HepG2 (cell line): Measurements from ENCODE around the gene SLC25A11. TPM values are rescaled to one million over a fixed set of nuclear protein-coding genes. Genes with fewer than 3 reads are reported as not detected.

Experiments
- EEA1 ChIP-seq: sonication (generic); formaldehyde crosslinking; IDR thresholded peaks from 2 replicates; pipeline ENCODE4 v1.5.1; 2020; ENCODE audit warnings: mild to moderate bottlenecking, missing genetic modification reagents, borderline replicate concordance
- ETV6 ChIP-seq: sonication (generic); formaldehyde crosslinking; conservative IDR thresholded peaks from 2 replicates; pipeline ENCODE4 v1.4.0; 2020; ENCODE audit warnings: missing genetic modification reagents
- HDAC1 ChIP-seq: sonication (generic); formaldehyde crosslinking; IDR thresholded peaks from 2 replicates; pipeline ENCODE4 v1.5.1; 2020; ENCODE audit warnings: mild to moderate bottlenecking, missing genetic modification reagents
- SYNCRIP ChIP-seq: fragments of 200-400 bp; formaldehyde crosslinking; IDR thresholded peaks from 2 replicates; pipeline ENCODE4 v1.6.1; 2018; ENCODE audit warnings: mild to moderate bottlenecking, low read depth, low read length; ENCODE audit not compliant: insufficient read depth
- TEAD2 ChIP-seq: sonication (generic); formaldehyde crosslinking; IDR thresholded peaks from 2 replicates; pipeline ENCODE4 v1.9.0; 2021; ENCODE audit warnings: missing genetic modification reagents
- ZMYM3 ChIP-seq: sonication (generic); formaldehyde crosslinking; IDR thresholded peaks from 2 replicates; pipeline ENCODE4 v1.5.1; 2020; ENCODE audit warnings: mild to moderate bottlenecking, missing genetic modification reagents
- ZNF205 ChIP-seq: IDR thresholded peaks from 2 replicates; pipeline ENCODE4 v1.6.1; 2018; ENCODE audit warnings: missing biosample characterization, missing genetic modification reagents
- ZNF225 ChIP-seq: sonication (generic); formaldehyde crosslinking; IDR thresholded peaks from 2 replicates; pipeline ENCODE4 v1.4.0; 2020; ENCODE audit warnings: mild to moderate bottlenecking, missing genetic modification reagents
- ZNF451 ChIP-seq: sonication (generic); formaldehyde crosslinking; IDR thresholded peaks from 2 replicates; pipeline ENCODE4 v1.5.0; 2020; ENCODE audit warnings: mild to moderate bottlenecking, missing genetic modification reagents
- ZNF510 ChIP-seq: sonication (generic); formaldehyde crosslinking; IDR thresholded peaks from 2 replicates; pipeline ENCODE4 v1.4.0; 2020; ENCODE audit warnings: low read depth, mild to moderate bottlenecking, missing genetic modification reagents
- ZNF550 ChIP-seq: sonication (generic); formaldehyde crosslinking; IDR thresholded peaks from 2 replicates; pipeline ENCODE4 v1.4.0; 2020; ENCODE audit warnings: mild to moderate bottlenecking, missing genetic modification reagents, borderline replicate concordance
- ZNF564 ChIP-seq: sonication (generic); formaldehyde crosslinking; IDR thresholded peaks from 2 replicates; pipeline ENCODE4 v1.8.1; 2023; ENCODE audit warnings: mild to moderate bottlenecking, missing genetic modification reagents
- ZNF577 ChIP-seq: sonication (generic); formaldehyde crosslinking; IDR thresholded peaks from 2 replicates; pipeline ENCODE4 v1.4.0; 2020; ENCODE audit warnings: mild to moderate bottlenecking, low read depth, missing genetic modification reagents, borderline replicate concordance
- ZNF773 ChIP-seq: sonication (generic); formaldehyde crosslinking; IDR thresholded peaks from 2 replicates; pipeline ENCODE4 v1.4.0; 2020; ENCODE audit warnings: missing genetic modification reagents, borderline replicate concordance
- ZNF776 ChIP-seq: sonication (generic); formaldehyde crosslinking; IDR thresholded peaks from 2 replicates; pipeline ENCODE4 v1.4.0; 2020; ENCODE audit warnings: mild to moderate bottlenecking, missing genetic modification reagents
- ZNF781 ChIP-seq: sonication (generic); formaldehyde crosslinking; IDR thresholded peaks from 2 replicates; pipeline ENCODE4 v1.5.1; 2020; ENCODE audit warnings: borderline replicate concordance, mild to moderate bottlenecking, missing genetic modification reagents; ENCODE audit errors: not compliant biosample characterization
- ZZZ3 ChIP-seq: sonication (generic); formaldehyde crosslinking; IDR thresholded peaks from 2 replicates; pipeline ENCODE4 v1.4.0; 2020; ENCODE audit warnings: missing genetic modification reagents, mild to moderate bottlenecking, borderline replicate concordance
- polyA plus RNA-seq, 8 experiments: library from polyadenylated mRNA; depleted of rRNA in 3 of 8; stranded (reverse) in 7 of 8; unstranded in 1 of 8; fragments of >200 nt; fragmentation: Illumina TruSeq in 4 of 8; extraction: Trizol in 4 of 8; gene quantifications; 2 replicates each; pipeline versions ENCODE4 v1.2.1 to v1.2.3, GENCODE V29; 2011 to 2016; ENCODE audit warnings: low read depth in 4 of 8, missing spikeins in 1 of 8, mixed read lengths in 1 of 8; ENCODE audit not compliant: insufficient read depth in 1 of 8
- total RNA-seq, 5 experiments: library from RNA; depleted of rRNA; stranded (reverse); fragments of >200 nt; fragmentation: Illumina TruSeq; extraction: Trizol; gene quantifications; 2 replicates each; pipeline ENCODE4 v1.2.3, GENCODE V29; 2016; ENCODE audit warnings: low read depth in 1 of 5
- TF ChIP-seq, protein P1 (sequence below): sonication (generic); formaldehyde crosslinking; IDR thresholded peaks from 2 replicates; pipeline ENCODE4 v1.5.1; 2020; ENCODE audit warnings: missing genetic modification reagents, mild to moderate bottlenecking, borderline replicate concordance
- TF ChIP-seq, protein P2 (sequence below): sonication (generic); formaldehyde crosslinking; IDR thresholded peaks from 2 replicates; pipeline ENCODE4 v1.4.0; 2020; ENCODE audit warnings: mild to moderate bottlenecking, missing genetic modification reagents
- TF ChIP-seq, protein P3 (sequence below): IDR thresholded peaks from 2 replicates; pipeline ENCODE4 v1.6.1; 2016; ENCODE audit warnings: control low read depth
- TF ChIP-seq, protein P4 (sequence below): sonication (generic); formaldehyde crosslinking; IDR thresholded peaks from 2 replicates; pipeline ENCODE4 v1.5.1; 2020; ENCODE audit warnings: missing genetic modification reagents, mild to moderate bottlenecking, borderline replicate concordance
- TF ChIP-seq, protein P5 (sequence below): sonication (generic); formaldehyde crosslinking; IDR thresholded peaks from 2 replicates; pipeline ENCODE4 v1.5.0; 2020; ENCODE audit warnings: missing genetic modification reagents
- TF ChIP-seq, protein P6 (sequence below): sonication (generic); formaldehyde crosslinking; IDR thresholded peaks from 2 replicates; pipeline ENCODE4 v1.8.0; 2022; ENCODE audit warnings: low read depth, missing genetic modification reagents

SLC25A11 gene
- total and polyA plus RNA-seq, 2 of the 13 experiments (the other 11 are each of a cell fraction or from before 2014, with no cell fraction given) = 35.4 to 47.2 TPM

DNA sequence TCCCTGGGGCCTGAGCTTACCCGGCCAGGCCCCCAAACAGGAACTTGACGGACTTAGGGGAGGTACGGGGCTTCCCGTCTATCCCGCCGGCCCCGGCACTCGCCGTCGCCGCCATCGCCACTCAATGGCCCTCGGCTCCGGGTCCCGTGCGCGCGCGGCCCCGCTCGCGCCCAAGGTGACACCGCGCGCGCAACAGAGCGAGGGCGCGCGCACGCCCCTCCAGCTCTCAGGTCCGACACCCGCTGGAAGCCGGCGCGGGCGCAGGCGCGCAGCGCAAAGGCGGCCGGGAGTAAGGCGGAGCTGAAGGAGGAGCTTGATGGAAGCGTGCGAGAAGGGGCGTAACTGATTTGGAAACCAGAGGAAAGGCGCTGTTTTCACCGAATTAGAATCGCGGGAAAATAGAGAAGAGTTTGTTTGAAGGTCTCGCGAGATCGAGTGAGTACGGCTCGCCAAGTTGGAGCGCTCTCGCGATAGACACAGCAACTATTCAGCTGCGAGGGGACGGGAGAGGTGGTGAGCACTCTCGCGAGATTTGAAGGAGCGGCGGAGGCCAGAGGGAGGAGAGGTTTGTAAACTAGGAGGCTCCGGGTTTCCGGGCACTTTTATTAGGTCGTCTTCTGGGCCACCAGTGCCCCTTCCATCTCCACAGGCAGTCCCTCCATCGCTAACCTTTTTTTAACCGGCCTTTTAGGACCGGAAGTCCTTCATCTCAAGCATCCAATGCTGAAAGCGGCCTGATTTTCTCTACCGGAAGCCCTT, at the start of gene SLC25A11, which contains the start of gene RNF167 (continued):
- TF ChIP-seq, protein P1, sequence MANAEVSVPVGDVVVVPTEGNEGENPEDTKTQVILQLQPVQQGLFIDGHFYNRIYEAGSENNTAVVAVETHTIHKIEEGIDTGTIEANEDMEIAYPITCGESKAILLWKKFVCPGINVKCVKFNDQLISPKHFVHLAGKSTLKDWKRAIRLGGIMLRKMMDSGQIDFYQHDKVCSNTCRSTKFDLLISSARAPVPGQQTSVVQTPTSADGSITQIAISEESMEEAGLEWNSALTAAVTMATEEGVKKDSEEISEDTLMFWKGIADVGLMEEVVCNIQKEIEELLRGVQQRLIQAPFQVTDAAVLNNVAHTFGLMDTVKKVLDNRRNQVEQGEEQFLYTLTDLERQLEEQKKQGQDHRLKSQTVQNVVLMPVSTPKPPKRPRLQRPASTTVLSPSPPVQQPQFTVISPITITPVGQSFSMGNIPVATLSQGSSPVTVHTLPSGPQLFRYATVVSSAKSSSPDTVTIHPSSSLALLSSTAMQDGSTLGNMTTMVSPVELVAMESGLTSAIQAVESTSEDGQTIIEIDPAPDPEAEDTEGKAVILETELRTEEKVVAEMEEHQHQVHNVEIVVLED = peak; percentile 85
- TF ChIP-seq SYNCRIP (no peak), ZNF205 (CRISPR knock-in tag) (no peak), EEA1 (CRISPR knock-in tag) (no peak), ZZZ3 (CRISPR knock-in tag) (peak; percentile 14; the same call in 1 of the 2 replicates), TEAD2 (CRISPR knock-in tag) (no peak), ZNF577 (CRISPR knock-in tag) (no peak), ZNF564 (peak; percentile 48; the same call in 1 of the 2 replicates), ZNF225 (no peak), ZNF776 (CRISPR knock-in tag) (no peak), ZNF451 (CRISPR knock-in tag) (no peak; the same call in 1 of the 2 replicates), ZMYM3 (CRISPR knock-in tag) (no peak), ZNF773 (CRISPR knock-in tag) (no peak), ZNF550 (CRISPR knock-in tag) (no peak), ZNF510 (CRISPR knock-in tag) (0 out of 2 replicates have a peak, but pooled peaks have one; percentile 33), HDAC1 (CRISPR knock-in tag) (no peak), ETV6 (CRISPR knock-in tag) (no peak), ZNF781 (CRISPR knock-in tag) (no peak)
- TF ChIP-seq, protein P2, sequence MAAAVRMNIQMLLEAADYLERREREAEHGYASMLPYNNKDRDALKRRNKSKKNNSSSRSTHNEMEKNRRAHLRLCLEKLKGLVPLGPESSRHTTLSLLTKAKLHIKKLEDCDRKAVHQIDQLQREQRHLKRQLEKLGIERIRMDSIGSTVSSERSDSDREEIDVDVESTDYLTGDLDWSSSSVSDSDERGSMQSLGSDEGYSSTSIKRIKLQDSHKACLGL (CRISPR knock-in tag) = no peak
- TF ChIP-seq, protein P3, sequence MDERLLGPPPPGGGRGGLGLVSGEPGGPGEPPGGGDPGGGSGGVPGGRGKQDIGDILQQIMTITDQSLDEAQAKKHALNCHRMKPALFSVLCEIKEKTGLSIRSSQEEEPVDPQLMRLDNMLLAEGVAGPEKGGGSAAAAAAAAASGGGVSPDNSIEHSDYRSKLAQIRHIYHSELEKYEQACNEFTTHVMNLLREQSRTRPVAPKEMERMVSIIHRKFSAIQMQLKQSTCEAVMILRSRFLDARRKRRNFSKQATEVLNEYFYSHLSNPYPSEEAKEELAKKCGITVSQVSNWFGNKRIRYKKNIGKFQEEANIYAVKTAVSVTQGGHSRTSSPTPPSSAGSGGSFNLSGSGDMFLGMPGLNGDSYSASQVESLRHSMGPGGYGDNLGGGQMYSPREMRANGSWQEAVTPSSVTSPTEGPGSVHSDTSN (CRISPR knock-in tag) = no peak
- TF ChIP-seq, protein P4, sequence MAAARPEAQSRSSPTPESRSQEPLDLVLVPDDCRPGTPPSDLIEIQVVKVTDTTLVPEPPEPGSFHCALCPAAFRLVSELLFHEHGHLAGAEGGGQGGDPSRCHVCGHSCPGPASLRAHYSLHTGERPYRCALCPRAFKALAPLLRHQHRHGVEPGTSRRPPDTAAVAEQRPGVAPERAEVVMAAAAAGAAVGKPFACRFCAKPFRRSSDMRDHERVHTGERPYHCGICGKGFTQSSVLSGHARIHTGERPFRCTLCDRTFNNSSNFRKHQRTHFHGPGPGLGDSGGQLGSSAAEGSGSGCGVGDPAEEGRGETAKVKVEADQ = no peak; the same call in 1 of the 2 replicates
- TF ChIP-seq, protein P5, sequence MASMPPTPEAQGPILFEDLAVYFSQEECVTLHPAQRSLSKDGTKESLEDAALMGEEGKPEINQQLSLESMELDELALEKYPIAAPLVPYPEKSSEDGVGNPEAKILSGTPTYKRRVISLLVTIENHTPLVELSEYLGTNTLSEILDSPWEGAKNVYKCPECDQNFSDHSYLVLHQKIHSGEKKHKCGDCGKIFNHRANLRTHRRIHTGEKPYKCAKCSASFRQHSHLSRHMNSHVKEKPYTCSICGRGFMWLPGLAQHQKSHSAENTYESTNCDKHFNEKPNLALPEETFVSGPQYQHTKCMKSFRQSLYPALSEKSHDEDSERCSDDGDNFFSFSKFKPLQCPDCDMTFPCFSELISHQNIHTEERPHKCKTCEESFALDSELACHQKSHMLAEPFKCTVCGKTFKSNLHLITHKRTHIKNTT (CRISPR knock-in tag) = no peak
- TF ChIP-seq, protein P6, sequence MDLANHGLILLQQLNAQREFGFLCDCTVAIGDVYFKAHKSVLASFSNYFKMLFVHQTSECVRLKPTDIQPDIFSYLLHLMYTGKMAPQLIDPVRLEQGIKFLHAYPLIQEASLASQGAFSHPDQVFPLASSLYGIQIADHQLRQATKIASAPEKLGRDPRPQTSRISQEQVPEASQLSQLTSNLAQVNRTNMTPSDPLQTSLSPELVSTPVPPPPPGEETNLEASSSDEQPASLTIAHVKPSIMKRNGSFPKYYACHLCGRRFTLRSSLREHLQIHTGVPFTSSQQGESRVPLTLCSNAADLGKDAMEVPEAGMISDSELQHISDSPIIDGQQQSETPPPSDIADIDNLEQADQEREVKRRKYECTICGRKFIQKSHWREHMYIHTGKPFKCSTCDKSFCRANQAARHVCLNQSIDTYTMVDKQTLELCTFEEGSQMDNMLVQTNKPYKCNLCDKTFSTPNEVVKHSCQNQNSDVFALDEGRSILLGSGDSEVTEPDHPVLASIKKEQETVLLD (CRISPR knock-in tag) = peak; percentile 92
